Fibroblast of skin of back (primary cell): ENCODE measurements around the gene TEAD1.

ENCODE experiments used
- DNase-seq: peaks from one replicate; pipeline ENCODE4 v3.0.0-alpha.2; 2013

Gene TEAD1

GRCh38 chr11:12842933-12843636, 168.9 kb downstream of the TEAD1 start:
- DNase-seq, result peak; percentile 76

GRCh38 chr11:12845163-12845562, 170.9 kb downstream of the TEAD1 start:
- peak; percentile 49 for DNase-seq

- DNase-seq, result peak; percentile 64
These were observed 171.6 kb downstream of the TEAD1 start for GRCh38 chr11:12845739-12846358.

GRCh38 chr11:12846786-12847615, 172.8 kb downstream of the TEAD1 start:
- DNase-seq, result peak; percentile 56

- no peak for DNase-seq
These were observed 174.2 kb downstream of the TEAD1 start for GRCh38 chr11:12848413-12848812.

GRCh38 chr11:12853325-12853651, 179.1 kb downstream of the TEAD1 start:
- no peak for DNase-seq

- no peak for DNase-seq
These were observed 179.6 kb downstream of the TEAD1 start for GRCh38 chr11:12853652-12854296.

GRCh38 chr11:12854297-12854661, 180.1 kb downstream of the TEAD1 start:
- no peak for DNase-seq

- DNase-seq, result no peak
These were observed 180.6 kb downstream of the TEAD1 start for GRCh38 chr11:12854829-12855228.

GRCh38 chr11:12856338-12856737, 182.1 kb downstream of the TEAD1 start:
- no peak for DNase-seq

GRCh38 chr11:12857572-12857971, 183.4 kb downstream of the TEAD1 start:
- DNase-seq, result no peak

- no peak for DNase-seq
These were observed 185.8 kb downstream of the TEAD1 start for GRCh38 chr11:12859872-12860657.

- DNase-seq, result peak; percentile 33
These were observed 186.6 kb downstream of the TEAD1 start for GRCh38 chr11:12860827-12861226.

GRCh38 chr11:12862696-12863469, 188.7 kb downstream of the TEAD1 start:
- peak; percentile 83 for DNase-seq

GRCh38 chr11:12863605-12864121, 189.4 kb downstream of the TEAD1 start:
- DNase-seq, result no peak

GRCh38 chr11:12864316-12865156, 190.3 kb downstream of the TEAD1 start:
- peak; percentile 90 for DNase-seq

- no peak for DNase-seq
These were observed 191.8 kb downstream of the TEAD1 start for GRCh38 chr11:12865863-12866595.

- no peak for DNase-seq
These were observed 193.3 kb downstream of the TEAD1 start for GRCh38 chr11:12867531-12867930.

GRCh38 chr11:12868315-12869073, 194.3 kb downstream of the TEAD1 start:
- DNase-seq, result peak; percentile 57
